ENCODE data around the gene ZMYM4.
"Not testable (repeated sequence)": the region's sequence is repeated elsewhere in the genome, so short reads cannot be mapped to it uniquely, and the experiment has no call there.

- TF ChIP-seq CTCF (IDR thresholded peaks at IDR 0.05 in 2 of 3, conservative IDR thresholded peaks at IDR 0.05 in 1 of 3; ENCODE audit: control insufficient read depth in 2 of 3, extremely low read depth in 1 of 3, insufficient read depth in 1 of 3, low read depth in 3 of 3, low read length in 3 of 3); ATF7 (IDR thresholded peaks at IDR 0.05; ENCODE audit: low read depth); EZH2 (IDR thresholded peaks at IDR 0.05; ENCODE audit: borderline replicate concordance, control insufficient read depth, low read depth, low read length); SMC3 (IDR thresholded peaks at IDR 0.05; ENCODE audit: borderline replicate concordance, low read length); PKNOX1 (IDR thresholded peaks at IDR 0.05); TARDBP (IDR thresholded peaks at IDR 0.05; ENCODE audit: borderline replicate concordance); GABPA (IDR thresholded peaks at IDR 0.05; ENCODE audit: low read depth); CREB1 (IDR thresholded peaks at IDR 0.05; ENCODE audit: low read depth): not testable (repeated sequence)
Measured at GRCh38 chr1:35331618-35332017, 63.1 kb downstream of the ZMYM4 start.

All from GM12878 (cell line).